Fibroblast of lung (primary cell): Measurements from ENCODE around the gene ODAD3. TPM values are rescaled to one million over a fixed set of nuclear protein-coding genes. Genes with fewer than 3 reads are reported as not detected.

Experiments used
- DNase-seq, 2 donors: peaks; one replicate each; pipeline versions ENCODE4 v3.0.0 to v3.0.0-alpha.2; 2010; ENCODE audit warnings: low read depth in 2 of 2
- H2AFZ ChIP-seq: 2 replicates; pipeline ENCODE4 v1.5.1; 2012; ENCODE audit warnings: low read length, control low read depth, inconsistent platforms
- H3K27ac ChIP-seq: 2 replicates; pipeline ENCODE4 v1.5.1; 2011; ENCODE audit warnings: low read length, control low read depth; ENCODE audit not compliant: insufficient read depth
- H3K27me3 ChIP-seq: 2 replicates; pipeline ENCODE4 v1.5.1; 2011; ENCODE audit warnings: mild to moderate bottlenecking, low read length; ENCODE audit not compliant: control insufficient read depth, insufficient read depth
- H3K36me3 ChIP-seq: 2 replicates; pipeline ENCODE4 v1.5.1; 2011; ENCODE audit warnings: low read length; ENCODE audit not compliant: control insufficient read depth, insufficient read depth
- H3K4me1 ChIP-seq: 2 replicates; pipeline ENCODE4 v1.5.1; 2011; ENCODE audit warnings: low read length; ENCODE audit not compliant: control insufficient read depth, insufficient read depth; ENCODE audit errors: extremely low read depth
- H3K4me2 ChIP-seq: 2 replicates; pipeline ENCODE4 v1.5.1; 2011; ENCODE audit warnings: low read length, control low read depth; ENCODE audit not compliant: insufficient read depth; ENCODE audit errors: extremely low read depth
- H3K4me3 ChIP-seq, 4 experiments: fragments of 200-600 bp in 1 of 4; sonication (generic) in 1 of 4; replicated peaks in 1 of 4; 2 replicates each; pipeline ENCODE4 v1.5.1; 2011 to 2016; ENCODE audit warnings: low read length in 4 of 4, low read depth in 3 of 4, mild to moderate bottlenecking in 3 of 4, control low read depth in 2 of 4, inconsistent platforms in 1 of 4, mixed read lengths in 1 of 4; ENCODE audit not compliant: insufficient read depth in 1 of 4; ENCODE audit errors: control extremely low read depth in 1 of 4
- H3K79me2 ChIP-seq: 2 replicates; pipeline ENCODE4 v1.5.1; 2012; ENCODE audit warnings: mild to moderate bottlenecking, low read length, inconsistent platforms; ENCODE audit not compliant: control insufficient read depth, insufficient read depth
- H3K9ac ChIP-seq: 2 replicates; pipeline ENCODE4 v1.5.1; 2011; ENCODE audit warnings: mild to moderate bottlenecking, low read length, control low read depth; ENCODE audit not compliant: insufficient read depth
- H3K9me3 ChIP-seq: 2 replicates; pipeline ENCODE4 v1.5.1; 2012; ENCODE audit warnings: low read depth, low read length; ENCODE audit not compliant: control insufficient read depth, insufficient read depth
- H4K20me1 ChIP-seq: 2 replicates; pipeline ENCODE4 v1.5.1; 2011; ENCODE audit warnings: low read length; ENCODE audit not compliant: control insufficient read depth, insufficient read depth; ENCODE audit errors: extremely low read depth
- EZH2 ChIP-seq: IDR thresholded peaks from 2 replicates; pipeline ENCODE4 v1.5.1; 2012; ENCODE audit warnings: low read length, control low read depth, mild to moderate bottlenecking; ENCODE audit errors: missing control alignments
- polyA plus RNA-seq, 2 donors: library from polyadenylated mRNA; depleted of rRNA in 1 of 2; stranded (reverse) in 1 of 2; unstranded in 1 of 2; fragments of >200 nt; gene quantifications; 2 replicates each; pipeline ENCODE4 v1.2.1, GENCODE V29; 2011 to 2012; ENCODE audit warnings: missing spikeins in 1 of 2
- total RNA-seq: library from RNA; depleted of rRNA; stranded (reverse); fragments of >200 nt; gene quantifications from 2 replicates; pipeline ENCODE4 v1.2.1, GENCODE V29; 2014
- TF ChIP-seq, protein P1 (sequence below), 2 donors: IDR thresholded peaks in 1 of 2; conservative IDR thresholded peaks in 1 of 2; 1 replicate in 1 of 2; 2 replicates in 1 of 2; pipeline ENCODE4 v1.5.1; 2011 to 2012; ENCODE audit warnings: low read length in 2 of 2, control low read depth in 1 of 2, inconsistent platforms in 1 of 2, low read depth in 1 of 2, mild to moderate bottlenecking in 1 of 2

The ODAD3 gene
- total and polyA plus RNA-seq, 2 donors (not counting 1 experiment from before 2014, with no cell fraction given): 0.32 to 0.66 TPM

DNA sequence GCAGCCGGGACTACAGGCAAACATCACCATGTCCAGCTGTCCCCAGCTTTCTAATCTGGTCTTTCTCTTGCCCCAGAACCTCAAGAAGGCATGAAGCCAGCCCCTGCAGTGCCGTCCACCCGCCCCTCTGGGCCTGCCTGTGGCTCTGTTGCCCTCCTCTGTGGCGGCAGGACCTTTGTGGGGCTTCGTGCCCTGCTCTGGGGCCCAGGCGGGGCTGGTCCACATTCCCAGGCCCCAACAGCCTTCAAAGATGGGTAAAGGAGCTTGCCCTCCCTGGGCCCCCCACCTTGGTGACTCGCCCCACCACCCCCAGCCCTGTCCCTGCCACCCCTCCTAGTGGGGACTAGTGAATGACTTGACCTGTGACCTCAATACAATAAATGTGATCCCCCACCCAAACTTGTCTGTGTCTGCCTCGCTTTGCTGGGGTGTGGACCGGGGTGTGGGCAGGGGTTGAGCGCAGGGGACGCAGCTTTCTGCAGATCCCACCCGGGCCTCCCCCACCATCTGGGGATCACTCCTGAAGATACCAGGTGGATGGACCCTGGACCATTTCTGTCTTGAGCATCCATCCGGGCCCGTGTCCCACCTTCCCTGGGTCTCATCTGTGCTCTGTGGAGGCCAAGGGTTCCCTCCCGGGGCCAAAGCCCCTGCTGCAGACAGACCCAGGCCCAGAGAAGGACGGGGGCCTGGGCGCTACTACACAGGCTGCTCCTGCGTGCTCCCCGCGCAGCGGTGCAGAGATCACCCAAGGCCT is 15.8 kb upstream of the ODAD3 start:
- Histone ChIP-seq H3K4me2 (no peak overlapping the region), H3K9me3 (no peaks in the 10 kb centered on the region), H3K4me1 (no peaks in the 10 kb centered on the region), H3K79me2 (no peaks in the 10 kb centered on the region), H2AFZ (no peak overlapping the region), H3K27ac (no peak overlapping the region), H3K27me3 (no peaks in the 10 kb centered on the region), H3K4me3 (no peak overlapping the region), H4K20me1 (no peaks in the 10 kb centered on the region), H3K9ac (no peak overlapping the region), H3K36me3 (peaks cover 21% of the 10 kb centered on the region)
- TF ChIP-seq, protein P1, sequence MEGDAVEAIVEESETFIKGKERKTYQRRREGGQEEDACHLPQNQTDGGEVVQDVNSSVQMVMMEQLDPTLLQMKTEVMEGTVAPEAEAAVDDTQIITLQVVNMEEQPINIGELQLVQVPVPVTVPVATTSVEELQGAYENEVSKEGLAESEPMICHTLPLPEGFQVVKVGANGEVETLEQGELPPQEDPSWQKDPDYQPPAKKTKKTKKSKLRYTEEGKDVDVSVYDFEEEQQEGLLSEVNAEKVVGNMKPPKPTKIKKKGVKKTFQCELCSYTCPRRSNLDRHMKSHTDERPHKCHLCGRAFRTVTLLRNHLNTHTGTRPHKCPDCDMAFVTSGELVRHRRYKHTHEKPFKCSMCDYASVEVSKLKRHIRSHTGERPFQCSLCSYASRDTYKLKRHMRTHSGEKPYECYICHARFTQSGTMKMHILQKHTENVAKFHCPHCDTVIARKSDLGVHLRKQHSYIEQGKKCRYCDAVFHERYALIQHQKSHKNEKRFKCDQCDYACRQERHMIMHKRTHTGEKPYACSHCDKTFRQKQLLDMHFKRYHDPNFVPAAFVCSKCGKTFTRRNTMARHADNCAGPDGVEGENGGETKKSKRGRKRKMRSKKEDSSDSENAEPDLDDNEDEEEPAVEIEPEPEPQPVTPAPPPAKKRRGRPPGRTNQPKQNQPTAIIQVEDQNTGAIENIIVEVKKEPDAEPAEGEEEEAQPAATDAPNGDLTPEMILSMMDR (conservative IDR thresholded peaks at IDR 0.05 in 1 of 2, IDR thresholded peaks at IDR 0.05 in 1 of 2; ENCODE audit: low read depth in 1 of 2, low read length in 2 of 2): no peak
- no peak for TF ChIP-seq EZH2
- no peak for DNase-seq

DNA sequence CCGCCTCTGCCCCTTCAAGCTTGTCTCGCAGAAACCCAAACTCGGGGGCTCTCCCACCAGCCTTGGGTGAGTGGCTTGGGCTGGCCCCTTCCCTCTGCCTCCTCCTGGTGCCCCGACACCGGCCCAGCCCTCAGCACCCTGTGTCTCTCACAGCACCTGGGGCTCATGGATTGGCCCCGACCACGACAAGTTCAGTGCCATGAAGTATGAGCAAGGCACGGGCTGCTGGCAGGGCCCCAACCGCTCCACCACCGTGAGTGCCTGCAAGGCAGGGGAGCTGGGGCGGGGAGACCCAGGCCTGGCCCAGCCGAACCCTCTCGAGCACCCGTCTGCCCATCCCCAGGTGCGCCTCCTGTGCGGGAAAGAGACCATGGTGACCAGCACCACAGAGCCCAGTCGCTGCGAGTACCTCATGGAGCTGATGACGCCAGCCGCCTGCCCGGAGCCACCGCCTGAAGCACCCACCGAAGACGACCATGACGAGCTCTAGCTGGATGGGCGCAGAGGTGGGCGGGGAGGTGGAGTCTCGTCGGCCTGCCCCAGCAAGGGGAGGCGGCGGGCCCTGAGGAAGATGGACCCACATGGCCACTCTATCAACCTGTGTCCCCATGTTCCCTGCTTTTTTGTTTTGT is 14.1 kb upstream of the ODAD3 start:
- no peak overlapping the region for H3K4me2 ChIP-seq
- H3K36me3 ChIP-seq: peaks cover 25% of the 10 kb centered on the region
- no peaks in the 10 kb centered on the region for H3K27me3 ChIP-seq
- no peak for DNase-seq
- peaks cover 2% of the 10 kb centered on the region for H3K4me1 ChIP-seq
- no peaks in the 10 kb centered on the region for H4K20me1 ChIP-seq
- H3K9ac ChIP-seq: no peak overlapping the region
- H3K4me3 ChIP-seq: no peak overlapping the region
- TF ChIP-seq EZH2: no peak
- TF ChIP-seq, protein P1 (conservative IDR thresholded peaks at IDR 0.05 in 1 of 2, IDR thresholded peaks at IDR 0.05 in 1 of 2; ENCODE audit: low read depth in 1 of 2, low read length in 2 of 2): no peak
- H3K9me3 ChIP-seq: no peaks in the 10 kb centered on the region
- no peaks in the 10 kb centered on the region for H3K79me2 ChIP-seq
- H2AFZ ChIP-seq: no peak overlapping the region
- no peak overlapping the region for H3K27ac ChIP-seq

DNA sequence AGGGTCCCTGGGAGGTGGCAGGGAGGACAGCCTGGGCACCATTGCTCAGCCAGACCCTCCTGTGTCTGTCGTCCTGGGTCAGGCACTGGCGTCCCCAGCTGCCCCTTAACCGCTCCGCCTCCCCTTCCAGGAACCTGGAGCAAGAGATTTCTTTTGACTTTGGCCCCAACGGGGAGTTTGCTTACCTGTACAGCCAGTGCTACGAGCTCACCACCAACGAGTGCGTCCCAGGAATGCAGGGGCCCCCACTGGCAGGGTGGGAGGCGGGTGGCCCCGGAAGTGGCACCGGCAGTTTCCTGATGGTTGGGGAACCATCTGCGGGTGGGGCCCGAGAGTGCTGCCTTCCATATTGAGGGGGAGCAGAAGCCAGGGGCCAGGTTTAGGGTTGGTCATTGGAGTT is 13.5 kb upstream of the ODAD3 start:
- Histone ChIP-seq H3K27ac (no peak overlapping the region), H2AFZ (no peak overlapping the region), H3K4me3 (no peak overlapping the region), H3K9ac (no peak overlapping the region), H3K79me2 (no peaks in the 10 kb centered on the region), H3K27me3 (no peaks in the 10 kb centered on the region), H3K4me2 (no peak overlapping the region), H3K9me3 (no peaks in the 10 kb centered on the region), H3K36me3 (peaks cover 27% of the 10 kb centered on the region), H4K20me1 (no peaks in the 10 kb centered on the region), H3K4me1 (peaks cover 2% of the 10 kb centered on the region)
- no peak for DNase-seq
- TF ChIP-seq, protein P1 (conservative IDR thresholded peaks at IDR 0.05 in 1 of 2, IDR thresholded peaks at IDR 0.05 in 1 of 2; ENCODE audit: low read depth in 1 of 2, low read length in 2 of 2): no peak
- no peak for TF ChIP-seq EZH2
